SU-DHL-6 (cell line): Measurements from ENCODE around the gene C1orf52.

Source experiments
- CTCF ChIP-seq: fragments of 200-600 bp; sonication (generic); IDR thresholded peaks from one replicate; pipeline ENCODE4 v1.5.1; 2017; ENCODE audit warnings: antibody characterized with exemption, mild to moderate bottlenecking, low read length, moderate library complexity; ENCODE audit not compliant: insufficient read depth, poor library complexity, severe bottlenecking
- EZH2phosphoT487 ChIP-seq: fragments of 200-600 bp; sonication (generic), shearing (Covaris generic); conservative IDR thresholded peaks from 2 replicates; pipeline ENCODE4 v1.6.1; 2018; ENCODE audit warnings: mild to moderate bottlenecking, antibody characterized with exemption, low read length, moderate library complexity, mixed read lengths

DNA sequence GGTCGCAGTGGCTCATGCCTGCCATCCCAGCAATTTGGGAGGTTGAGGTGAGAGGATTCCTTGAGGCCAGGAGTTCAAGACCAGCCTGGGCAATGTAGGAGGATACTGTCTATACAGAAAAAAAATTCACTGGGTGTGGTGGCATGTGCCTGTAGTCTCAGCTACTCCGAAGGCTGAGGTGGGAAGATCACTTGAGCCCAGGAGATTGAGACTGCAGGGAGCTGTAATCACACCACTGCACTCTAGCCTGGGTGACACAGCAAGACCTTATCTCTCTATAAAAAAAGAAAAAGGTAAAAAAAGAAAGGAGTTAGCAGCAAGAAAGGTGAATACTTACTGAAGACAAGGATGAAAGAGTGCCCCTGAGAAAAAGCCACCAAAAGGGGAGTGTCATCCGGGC, 40.7 kb upstream of the C1orf52 start:
- TF ChIP-seq CTCF (no peak), EZH2phosphoT487 (no peak)
